ENCODE measurements around the gene TOX2.

The TOX2 gene

GRCh38 chr20:43916073-43916880, 1.6 kb downstream of the TOX2 start:
- DNase-seq (ENCODE audit: low read depth), result no peak

GRCh38 chr20:43916881-43917371, 2.3 kb downstream of the TOX2 start:
- DNase-seq (ENCODE audit: low read depth), result no peak

DNA sequence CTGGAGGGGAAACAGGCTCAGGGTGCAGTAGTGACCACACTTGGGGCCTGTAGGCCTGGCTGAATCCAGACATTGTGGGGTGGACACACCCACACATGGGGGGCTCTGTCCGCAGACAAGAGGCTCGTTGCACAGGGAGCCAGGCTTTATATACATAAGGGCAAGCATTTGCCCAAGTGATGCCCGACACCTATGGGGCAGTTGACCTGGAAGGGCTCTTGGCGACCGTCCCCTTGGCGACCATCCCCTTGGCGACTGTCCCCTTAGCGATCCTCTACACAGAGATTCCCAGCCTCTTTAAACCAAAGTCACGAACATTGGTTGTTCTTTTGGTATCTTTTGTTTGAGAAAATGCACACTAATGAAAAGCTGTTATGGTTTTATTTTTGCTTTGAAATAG, 2.7 kb downstream of the TOX2 start:
- DNase-seq (ENCODE audit: low read depth), result no peak

GRCh38 chr20:43919686-43920403, 5.2 kb downstream of the TOX2 start:
- no peak for DNase-seq (ENCODE audit: low read depth)

DNA sequence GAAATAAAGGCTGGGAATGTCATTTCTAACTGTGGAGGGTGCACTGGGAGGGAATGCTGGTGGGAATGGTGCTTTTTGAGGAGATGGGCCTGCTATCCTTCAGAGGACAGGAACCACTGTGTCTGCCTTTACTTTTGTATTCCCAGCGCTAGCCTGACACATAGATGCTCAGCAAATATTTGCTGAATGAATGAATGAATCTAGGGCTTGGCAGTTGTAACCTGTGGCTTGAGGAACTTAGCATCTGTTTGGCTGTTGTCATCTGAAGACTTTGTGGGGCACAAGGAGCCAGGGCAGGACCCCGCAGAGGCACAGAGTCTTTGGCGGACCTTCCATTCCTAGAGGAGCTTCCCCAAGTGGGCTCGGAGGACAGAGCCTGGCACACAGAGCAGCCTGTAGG, 6.1 kb downstream of the TOX2 start:
- DNase-seq (ENCODE audit: low read depth), result no peak

DNA sequence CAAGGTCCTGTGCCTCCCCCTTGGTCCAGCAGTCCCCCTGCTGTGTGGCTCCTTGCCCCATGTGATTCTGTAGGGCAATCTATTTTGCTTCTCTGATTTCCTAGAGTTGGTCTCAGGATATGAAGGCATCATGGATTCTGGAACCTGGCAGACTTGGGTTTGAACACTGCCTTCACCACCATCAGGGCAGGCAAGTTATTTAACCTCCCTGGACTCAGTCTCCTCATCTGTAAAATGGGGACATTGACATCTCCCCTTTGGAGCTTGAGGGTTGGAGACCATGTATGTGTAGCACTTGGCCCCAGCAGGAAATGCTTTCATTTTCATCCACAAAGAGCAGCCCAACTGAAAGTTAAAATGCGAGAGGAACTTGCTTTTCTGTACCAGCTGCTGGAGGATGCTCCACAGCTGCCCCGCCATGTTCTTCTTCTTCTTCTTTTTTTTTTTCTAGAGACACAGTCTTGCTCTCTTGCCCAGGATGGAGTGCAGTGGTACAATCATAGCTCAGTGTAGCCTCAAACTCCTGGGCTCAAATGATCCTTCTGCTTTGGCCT, 6.7 kb downstream of the TOX2 start:
- DNase-seq (ENCODE audit: low read depth), result no peak

- no peak for DNase-seq (ENCODE audit: low read depth)
These were observed 8.0 kb downstream of the TOX2 start for GRCh38 chr20:43922614-43923013.

DNA sequence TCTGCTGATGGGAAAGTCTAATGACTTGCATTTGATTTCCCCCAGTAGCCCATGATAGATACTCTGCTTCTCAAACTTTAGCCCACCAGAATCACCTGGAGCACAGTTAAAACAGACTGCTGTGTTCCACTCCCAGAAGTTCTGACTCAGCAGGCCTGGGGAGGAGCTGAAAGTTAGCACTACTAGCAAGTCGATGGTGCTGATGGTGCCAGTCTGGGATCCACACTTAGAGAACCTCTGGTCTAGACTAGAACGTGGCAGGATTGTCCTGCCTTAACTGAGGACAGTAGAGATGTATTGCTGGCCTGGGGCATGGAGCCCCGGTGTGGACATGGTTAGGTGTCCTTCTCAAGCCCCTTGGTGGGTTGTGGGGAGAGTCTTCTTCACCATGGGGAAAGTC, 8.7 kb downstream of the TOX2 start:
- no peak for DNase-seq (ENCODE audit: low read depth)

DNA sequence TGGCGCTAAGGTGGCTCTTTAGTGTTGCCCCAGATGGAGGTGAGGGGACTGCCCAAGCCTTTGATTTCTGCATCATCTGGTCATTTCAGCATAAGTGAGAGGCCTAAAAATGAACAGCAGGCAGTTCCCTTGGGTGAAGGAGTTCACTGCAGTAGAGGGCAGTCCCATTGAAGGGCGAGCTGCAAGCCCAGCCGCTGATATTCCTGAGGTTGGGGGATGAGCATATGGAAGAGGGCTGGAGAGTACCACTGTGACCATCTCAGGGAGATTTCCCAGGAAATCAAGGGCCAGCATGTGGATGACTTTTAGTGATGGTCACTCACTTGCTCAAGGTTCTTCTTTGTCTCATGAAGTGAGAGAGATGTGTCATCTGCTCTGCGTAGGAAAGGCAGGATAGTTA, 9.3 kb downstream of the TOX2 start:
- no peak for DNase-seq (ENCODE audit: low read depth)

GRCh38 chr20:43925215-43925614, 10.6 kb downstream of the TOX2 start:
- DNase-seq (ENCODE audit: low read depth), result no peak

DNA sequence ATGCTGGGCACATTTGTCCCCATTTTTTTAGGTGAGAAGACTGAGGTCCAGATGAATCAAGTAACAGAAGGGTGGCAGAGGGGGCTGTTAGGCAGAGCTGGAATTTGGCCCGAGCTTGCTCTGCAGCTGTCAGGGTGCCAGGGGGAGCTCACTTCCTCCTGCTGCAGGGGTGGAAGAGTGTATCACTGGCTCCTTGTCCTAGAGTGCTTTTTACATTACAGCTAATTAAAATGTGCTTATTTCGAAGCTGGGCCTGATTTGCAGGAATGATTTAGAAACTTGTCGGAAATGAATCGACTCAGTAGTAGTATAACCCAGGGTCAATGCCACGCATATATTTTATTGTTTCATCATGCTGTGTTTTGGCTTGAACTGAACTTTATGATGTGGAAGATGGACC, 11.1 kb downstream of the TOX2 start:
- no peak for DNase-seq (ENCODE audit: low read depth)

DNA sequence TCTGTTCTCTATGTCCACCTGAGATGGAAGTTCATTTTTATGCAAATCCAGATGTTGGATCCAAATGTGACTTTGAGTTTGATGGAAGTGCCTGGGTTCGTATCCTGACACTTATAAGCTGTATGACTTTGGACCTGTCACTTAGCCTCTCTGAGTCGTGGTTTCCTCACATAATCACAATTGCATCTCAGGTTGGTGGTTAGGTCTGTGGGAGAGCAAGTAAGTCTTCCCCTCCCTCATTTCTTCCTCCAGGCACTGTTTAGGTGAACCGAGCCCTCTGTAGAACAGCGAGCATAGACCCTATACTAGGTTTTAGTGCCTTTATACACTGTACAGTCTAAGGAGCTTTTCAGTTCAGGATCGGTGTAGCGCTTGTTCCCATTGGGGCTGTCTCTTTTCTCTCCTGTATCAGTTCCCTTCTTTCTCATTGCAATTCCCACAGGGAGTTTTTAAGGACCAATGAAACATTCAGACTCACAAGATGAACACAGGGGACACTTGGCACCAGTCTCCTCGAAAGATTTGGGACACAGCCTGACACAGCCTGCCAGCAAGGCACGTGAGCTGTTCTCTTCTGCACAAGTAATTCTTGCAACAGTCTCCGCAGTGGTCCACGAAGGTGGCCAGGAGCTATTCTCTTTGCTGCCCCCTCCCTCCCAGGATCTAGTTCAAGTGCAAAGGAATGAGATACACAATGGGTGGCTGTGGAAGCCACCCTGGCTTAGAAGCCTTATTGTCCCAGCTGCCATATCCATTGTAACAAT, 11.8 kb downstream of the TOX2 start:
- DNase-seq (ENCODE audit: low read depth), result no peak

GRCh38 chr20:43931976-43932375, 17.3 kb downstream of the TOX2 start:
- no peak for DNase-seq (ENCODE audit: low read depth)

DNA sequence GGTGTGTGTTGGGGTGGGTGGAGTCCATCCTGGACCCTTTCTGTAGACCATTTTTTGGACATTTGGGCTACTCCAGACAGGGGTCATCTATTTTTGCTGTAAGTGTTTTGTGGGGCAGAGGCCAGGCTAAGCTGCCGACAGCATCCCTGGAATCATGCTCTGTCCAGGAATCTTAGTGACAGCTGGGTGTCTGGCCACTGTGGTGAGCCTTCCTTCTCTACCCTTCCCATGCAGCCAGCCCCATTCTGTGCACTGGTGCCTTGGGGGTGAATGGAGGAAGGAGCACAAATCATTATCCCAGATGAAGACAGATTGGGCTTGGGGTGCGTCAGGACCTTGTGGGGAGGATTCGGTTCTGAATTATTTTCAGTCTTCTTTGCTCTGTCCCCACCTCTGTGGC, 20.2 kb downstream of the TOX2 start:
- no peak for DNase-seq (ENCODE audit: low read depth)

DNA sequence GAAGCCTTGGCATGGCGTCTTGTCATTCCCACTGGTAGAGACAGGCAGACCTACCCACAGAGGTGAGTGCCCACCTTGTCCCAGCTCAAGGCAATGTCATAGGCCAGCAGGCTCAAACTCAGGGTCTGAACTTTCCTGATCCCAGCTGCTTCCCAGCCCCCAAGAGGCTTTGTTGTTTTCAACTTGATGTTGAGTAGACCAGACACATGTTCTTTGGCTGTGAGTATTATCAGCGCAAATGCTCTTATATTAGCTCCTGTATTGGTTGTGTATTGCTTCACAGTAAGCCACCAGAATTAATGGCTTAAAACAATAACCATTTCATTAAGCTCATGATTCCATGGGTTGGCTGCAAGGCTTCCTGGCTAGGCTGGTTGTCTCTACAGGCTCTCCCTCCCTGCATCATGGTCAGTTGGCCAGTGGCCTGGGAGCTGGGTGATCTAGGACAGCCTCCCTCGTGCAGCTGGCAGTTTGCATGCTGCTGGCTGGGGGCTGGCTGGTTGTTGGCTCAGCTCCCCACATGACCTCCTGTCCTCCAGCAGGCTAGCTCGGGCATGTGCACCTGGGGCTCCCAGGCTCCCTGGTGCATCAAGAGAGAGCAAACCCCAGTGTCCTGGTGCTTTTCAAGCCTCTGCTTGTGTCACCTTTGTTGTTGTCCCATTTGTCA, 21.6 kb downstream of the TOX2 start:
- no peak for DNase-seq (ENCODE audit: low read depth)

GRCh38 chr20:43936805-43937204, 22.2 kb downstream of the TOX2 start:
- no peak for DNase-seq (ENCODE audit: low read depth)

DNA sequence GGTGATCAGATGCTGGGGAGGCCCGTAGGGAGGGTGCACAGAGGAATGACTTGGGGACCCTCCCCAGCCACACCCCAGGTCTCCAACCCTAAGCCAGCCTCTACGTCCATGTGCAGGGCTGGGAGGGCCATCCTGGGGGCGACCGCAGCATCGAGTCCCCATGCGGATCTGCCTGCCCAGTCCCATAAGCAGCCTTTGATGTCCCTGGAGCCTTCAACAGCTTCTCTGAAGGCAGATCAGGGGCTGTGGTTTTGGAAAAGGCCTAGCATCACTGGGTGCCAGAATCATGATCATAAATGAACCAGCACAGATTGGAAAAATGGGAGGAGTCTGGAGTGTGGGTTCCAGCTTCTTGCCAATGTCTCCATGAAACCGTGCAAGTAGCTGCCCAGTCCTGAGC, 22.9 kb downstream of the TOX2 start:
- no peak for DNase-seq (ENCODE audit: low read depth)

DNA sequence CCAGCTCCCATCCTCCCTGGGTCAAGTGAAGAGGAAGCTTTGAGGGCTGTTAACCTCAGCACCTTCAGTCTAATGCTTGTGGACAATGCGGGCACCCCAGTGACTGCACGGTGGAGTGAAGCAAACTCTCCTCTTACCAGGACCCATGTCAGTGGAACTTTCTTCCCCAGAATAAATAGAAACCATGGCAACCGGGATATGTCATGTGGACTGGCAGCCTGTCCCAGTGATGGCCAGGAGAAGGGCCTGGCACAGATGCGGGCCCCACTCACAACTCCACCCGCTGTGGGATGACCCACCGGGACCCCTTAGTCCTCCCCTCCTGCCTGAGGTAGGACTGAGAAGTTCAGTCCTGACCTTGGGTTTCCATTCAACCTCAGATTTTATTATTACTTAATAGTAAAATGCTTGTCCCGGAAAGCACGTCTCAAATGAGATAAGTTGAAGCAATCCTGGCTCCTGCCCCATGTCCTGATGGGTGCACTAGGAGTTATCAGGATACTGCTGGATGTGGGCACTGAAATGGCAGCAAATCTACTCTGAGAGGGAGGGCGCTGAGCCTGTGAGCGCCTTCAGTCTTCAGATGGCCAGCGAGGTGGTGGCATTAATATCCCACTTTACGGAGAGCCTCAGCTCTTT, 23.5 kb downstream of the TOX2 start:
- DNase-seq (ENCODE audit: low read depth), result no peak

- DNase-seq (ENCODE audit: low read depth), result no peak
These were observed 24.5 kb downstream of the TOX2 start for GRCh38 chr20:43938932-43939761.

- no peak for DNase-seq (ENCODE audit: low read depth)
These were observed 25.1 kb downstream of the TOX2 start for GRCh38 chr20:43939762-43940121.
